GM21529 (cell line): Measurements from ENCODE around the gene KIAA0513.
"Not testable (repeated sequence)": the region's sequence is repeated elsewhere in the genome, so short reads cannot be mapped to it uniquely, and the experiment has no call there.

ENCODE experiments used
- ATAC-seq: cut with Tn5 transposase; IDR thresholded peaks from one replicate; pipeline ENCODE4 v1.9.1; 2021; ENCODE audit not compliant: unreplicated experiment

KIAA0513 gene

DNA sequence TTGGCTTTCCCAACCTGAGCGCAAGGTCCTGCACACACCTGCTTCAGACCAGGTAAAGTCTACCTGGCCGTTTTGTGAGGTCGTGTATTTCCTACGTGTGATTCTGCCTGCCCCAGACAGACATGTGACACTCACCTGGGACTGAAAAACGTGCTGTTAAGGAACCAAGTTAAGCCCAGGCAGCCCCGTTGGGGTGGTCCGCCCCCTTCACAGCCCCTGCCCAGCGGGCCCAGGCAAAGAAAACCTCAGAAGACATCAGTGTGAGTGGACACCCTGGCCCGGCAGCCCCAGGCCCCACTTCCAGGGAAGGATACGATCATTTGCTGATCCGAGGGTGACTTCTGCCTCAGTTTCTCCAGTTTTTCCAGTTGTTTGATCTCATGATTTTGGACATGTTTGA lies 79.9 kb downstream of the KIAA0513 start:
- ATAC-seq: no peak

DNA sequence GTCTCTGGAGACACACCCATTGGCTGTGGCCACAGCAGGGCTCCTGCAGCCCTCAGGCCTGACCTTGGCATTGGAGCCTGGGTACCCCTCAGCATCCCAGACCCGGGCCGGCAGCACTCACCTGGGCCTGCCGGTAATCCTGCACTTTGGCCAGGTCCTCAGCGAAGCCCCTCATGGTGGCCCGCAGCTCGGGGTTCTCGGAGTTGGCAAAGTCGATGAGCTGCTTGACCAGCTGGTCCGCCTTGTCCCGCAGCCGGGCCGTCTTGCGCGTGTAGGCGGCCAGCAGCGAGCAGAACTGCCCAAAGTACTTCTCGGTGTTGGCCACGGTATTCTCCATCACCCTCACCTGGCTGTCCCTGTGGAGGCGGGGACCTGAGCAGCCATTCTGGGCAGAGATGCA lies 82.5 kb downstream of the KIAA0513 start:
- no peak for ATAC-seq

DNA sequence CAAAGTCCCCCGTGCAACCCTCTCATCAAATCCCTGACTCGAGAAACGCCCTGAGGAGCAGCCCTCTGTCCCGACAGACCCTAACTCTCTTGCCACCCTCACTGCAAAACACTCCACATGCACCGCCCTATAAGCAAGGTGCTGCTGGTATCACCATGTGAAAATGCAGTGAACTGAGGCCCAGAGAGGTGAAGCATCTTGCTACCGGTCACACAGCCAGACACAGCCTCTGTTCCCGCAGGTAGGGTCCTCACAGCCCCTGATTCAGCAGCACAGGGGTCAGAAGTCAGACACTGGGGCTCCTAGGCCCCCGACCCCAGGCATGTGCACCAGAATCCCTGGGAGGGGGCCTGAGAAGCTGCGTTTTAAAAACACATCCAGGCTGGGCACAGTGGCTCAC lies 83.6 kb downstream of the KIAA0513 start:
- no peak for ATAC-seq

DNA sequence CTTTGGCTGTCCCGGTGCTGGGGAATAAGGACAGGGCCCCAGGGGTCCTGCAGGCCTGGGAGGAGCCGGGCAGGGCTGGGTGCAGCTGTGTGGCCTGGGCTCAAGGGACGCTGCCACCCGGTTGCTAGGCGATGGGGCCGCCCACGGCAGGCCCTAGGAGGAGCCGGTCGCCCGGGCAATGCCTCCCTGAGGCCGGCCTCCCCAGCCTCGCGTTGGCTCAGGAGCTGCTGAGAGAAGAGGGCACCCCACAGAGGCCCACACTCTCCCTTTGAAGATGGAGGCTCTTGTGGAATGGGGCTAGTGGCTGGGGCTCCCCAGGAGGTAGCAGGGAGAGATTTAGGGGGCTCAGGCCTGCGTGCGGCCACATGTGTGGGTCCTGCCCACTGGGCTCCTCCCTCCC lies 84.8 kb downstream of the KIAA0513 start, which contains the start of gene CIBAR2:
Gene CIBAR2, minus strand, starts transcription at position 109 of the 400 bp plus-strand sequence. CDS start 120 bp downstream, outside the sequence.
- no peak for ATAC-seq

DNA sequence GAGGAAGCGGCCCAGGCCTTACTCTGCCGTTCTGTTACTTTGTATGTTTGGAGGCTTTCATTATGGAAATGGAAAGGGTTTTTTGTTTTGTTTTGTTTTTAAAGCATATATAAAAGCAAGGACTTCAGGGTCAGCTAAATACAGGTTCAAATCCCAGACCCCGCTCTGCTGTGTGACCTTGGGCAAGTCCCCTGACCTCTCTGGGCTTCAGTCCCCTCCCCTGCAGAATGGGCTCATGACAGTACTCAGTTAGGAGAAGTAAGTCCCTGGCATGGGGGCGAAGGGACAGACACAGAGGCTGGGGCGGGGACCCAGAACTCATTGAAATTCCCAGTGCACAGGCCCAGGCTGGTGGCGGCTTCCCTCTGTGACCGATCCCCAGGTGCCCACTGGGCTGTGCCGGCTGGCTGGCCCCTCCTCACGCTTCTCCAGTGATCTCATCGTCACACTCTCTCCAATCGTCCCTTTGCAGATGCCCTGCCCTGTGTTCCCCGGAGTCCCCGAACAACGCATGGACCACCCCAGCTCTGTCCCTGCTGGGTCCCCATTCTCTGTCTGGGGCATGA lies 85.7 kb downstream of the KIAA0513 start:
- ATAC-seq: no peak

DNA sequence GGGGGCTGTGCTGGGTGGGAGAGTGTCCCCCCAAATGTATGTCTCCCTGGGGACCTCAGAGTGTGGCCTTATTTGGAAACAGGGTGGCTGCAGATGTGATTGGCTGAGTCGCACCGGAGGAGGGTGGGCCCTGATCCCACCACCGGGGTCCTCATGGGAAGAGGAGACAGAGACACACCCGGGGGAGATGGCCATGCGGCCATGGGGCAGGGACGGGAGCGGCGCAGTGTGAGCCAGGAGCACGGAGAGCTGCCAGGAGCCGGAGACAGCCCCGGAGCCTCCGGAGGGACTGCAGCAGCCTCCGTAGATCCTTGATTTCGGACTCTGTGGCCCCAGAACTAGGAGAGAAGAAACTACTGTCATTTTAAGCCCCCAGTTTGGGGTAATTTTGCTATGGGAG lies 86.3 kb downstream of the KIAA0513 start:
- no peak for ATAC-seq

DNA sequence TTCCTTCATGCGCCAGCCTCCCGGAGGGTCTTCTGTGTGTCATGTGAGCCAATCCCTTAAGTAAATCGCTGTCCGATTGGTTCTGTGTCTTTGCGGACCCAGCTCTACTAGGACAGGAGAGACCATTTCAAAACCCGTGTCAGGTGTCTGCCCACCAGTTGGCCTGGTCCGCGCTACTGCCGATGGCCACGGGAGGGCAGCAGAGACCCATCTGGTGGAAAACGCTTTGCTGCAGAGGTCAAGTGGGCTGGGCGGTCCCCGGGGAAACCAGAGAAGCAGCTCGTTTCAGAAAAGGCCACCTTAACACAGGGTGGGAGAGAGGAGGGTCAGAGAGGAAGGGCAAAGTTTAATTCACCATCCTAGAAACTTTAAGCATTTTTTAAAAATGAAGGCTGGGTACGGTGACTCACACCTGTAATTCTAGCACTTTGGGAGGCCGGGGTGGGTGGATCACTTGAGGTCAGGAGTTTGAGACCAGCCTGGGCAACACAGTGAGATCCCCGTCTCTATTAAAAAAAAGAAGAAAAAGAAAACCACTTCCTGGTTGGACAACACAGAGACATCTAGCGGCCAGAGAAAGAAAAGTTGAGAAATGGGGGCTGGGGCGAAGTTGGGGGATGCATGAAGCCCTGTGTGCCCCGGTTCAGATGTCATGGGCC lies 87.4 kb downstream of the KIAA0513 start:
- ATAC-seq: peak; percentile 68

DNA sequence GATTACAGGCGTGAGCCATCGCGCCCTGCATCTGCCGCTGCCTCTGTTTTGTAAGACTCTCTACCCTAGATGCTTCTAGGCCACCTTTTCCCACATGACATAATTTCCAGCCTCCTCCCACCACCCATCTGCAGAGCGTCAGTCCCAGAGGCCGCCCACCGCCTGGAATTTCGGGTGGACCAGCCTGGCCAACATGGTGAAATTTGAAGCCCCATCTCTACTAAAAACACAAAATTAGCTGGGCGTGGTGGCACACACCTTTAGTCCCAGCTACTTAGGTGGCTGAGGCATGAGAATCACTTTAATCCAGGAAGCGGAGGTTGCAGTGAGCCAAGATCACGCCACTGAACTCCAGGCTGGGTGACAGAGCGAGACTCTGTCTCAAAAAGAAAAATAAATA lies 89.8 kb downstream of the KIAA0513 start:
- ATAC-seq: no peak

DNA sequence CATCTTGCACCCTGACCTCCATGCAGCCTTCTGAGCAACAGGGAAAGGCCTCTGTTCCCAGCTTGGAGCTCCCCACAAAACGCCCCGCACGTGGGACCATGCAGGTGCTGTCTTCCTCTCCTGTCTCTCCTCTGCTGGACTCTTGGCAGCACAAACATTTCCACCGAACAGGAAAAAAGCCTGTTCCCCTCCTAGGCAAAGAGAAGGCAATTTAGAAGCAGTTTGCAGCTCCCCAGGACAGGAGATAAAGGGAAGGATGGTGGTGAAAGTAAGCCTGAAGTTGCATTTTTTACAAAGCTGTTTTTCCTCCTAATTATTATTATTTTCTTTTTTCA lies 92.4 kb downstream of the KIAA0513 start:
- no peak for ATAC-seq

DNA sequence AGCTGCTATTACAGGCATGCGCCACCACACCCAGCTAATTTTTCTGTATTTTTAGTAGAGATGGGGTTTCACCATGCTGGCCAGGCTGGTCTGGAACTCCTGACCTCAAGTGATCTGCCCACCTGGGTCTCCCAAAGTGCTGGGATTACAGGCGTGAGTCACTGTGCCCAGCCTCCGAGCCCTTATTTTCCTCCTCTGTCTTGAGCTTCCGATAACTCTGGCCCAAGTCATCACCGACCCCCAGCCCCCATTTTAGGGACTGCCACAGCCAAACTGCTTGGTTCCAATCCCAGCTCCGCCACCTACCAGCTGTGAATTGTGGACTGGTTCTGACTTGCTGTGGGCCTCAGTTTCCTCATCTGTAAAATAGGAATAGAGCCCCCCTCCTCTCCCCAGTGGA lies 95.8 kb downstream of the KIAA0513 start:
- not testable (repeated sequence) for ATAC-seq

DNA sequence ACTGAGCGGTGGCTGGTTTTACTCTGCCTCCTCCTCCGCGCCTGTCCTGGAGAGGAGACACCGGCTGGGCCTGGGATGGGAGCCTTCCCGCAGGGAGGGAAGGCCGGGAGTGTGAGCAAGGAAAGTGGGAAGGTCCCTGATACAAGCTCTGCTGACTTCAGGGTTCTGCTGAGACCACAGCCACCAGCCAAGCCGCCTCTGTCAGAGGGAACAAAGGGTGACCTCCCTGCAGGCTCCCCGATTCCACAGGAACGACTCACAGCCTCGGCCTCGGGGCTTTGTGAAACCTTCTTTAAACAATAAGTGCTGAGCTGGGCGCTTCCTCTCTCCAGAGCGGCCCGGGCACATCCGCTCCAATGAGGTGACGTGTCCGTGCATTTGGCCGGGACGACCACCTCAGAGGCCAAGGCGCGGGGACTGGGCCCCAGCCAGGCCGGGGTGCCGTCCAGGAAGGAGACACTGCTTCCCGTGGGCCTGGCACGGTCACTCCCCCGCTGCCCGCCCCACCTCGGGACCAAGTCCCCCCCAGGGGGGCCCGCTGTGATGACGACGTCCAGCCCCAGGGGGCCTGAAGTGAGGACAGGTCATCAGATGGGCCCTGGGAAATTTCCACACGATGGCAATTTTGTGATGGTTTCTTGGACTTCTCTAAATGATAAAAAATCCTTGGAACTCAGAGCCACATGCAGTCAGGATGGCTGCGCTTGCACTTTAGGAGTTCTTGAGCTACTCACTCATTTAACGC lies 96.5 kb downstream of the KIAA0513 start:
- no peak for ATAC-seq

DNA sequence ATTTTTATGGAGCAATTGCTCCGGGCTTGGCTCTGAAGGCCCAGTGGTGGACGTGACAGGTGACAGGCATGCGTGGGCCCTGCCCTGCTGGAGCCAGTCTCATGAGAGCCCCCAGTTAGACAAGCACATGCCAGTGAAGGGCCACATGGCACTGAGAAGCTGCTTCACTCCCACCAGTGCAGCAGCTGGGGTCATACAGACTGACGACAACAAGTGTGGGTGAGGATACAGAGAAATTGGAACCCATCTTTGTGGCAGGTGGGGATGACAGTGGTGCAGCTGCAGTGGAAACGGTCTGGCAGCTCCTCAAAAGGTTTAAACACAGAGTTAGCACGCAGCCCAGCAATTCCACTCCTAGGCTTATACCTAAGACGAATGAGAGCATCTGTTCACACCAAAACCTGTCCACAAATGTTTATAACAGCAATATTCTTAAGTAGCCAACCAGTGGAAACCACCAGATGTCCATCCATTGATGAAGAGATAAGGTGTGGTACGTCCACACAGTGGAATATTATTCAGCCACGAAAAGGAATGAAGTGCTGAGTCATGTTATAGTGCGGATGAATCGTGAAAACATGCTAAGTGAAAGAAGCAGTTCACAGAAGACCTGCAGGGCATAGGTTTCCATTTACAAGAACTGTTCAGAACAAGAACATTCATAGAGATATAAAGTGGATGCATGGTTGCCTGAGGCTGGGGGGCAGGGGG lies 97.2 kb downstream of the KIAA0513 start:
- ATAC-seq: no peak

DNA sequence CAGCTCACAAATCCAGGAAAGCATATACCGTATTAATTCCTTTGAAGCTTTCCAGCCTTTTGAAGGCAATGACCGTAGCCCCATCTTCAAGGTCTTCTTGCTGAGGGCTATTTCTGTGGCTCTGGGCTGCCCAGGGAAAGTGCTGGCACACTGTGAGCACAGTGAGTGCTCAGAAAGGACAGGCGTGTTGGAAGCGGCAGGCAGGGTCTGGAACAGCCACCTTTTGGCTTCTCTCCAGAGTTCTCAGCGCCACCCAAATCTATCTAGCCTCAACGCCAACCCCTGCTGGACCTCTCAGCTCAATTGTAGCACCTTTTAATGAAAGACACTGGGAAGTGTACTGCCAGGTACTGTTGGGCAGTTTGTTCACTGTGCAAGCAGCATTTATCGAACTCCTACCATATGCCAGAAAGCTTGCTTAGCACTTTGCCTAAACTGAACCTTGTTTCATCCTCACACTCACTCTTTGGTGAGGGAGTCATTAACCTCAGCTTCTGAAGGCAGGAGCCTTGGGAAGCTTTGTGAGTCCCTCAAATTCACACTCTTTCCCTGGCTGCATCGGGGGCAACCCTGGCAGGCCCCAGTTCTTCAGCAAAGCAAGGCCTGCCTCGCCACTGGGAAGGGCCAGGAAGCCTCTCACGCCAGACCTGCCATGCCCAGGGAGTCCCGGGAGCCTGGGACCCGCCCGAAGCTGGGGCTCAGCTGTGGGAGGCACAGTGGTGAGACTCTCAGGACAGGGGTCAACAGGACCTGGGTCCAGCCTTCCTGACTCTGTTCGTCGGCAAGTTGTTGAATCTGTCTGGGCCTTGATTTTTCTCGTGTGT lies 98.2 kb downstream of the KIAA0513 start:
- no peak for ATAC-seq

DNA sequence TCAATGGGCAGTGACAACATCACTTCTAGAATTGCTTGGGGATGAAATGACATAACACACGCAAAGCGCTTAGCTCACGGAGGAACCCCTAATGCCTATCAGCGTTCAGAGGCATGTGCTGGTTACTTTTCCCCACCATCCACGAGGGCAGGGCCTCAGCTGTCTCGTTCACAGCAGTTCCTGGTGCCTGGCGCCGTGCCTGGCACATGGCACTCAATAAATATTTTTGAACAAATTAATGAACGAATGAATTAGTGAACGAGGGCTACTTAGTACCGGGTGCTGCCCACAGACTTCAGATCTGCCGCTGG lies 98.8 kb downstream of the KIAA0513 start:
- ATAC-seq: no peak

DNA sequence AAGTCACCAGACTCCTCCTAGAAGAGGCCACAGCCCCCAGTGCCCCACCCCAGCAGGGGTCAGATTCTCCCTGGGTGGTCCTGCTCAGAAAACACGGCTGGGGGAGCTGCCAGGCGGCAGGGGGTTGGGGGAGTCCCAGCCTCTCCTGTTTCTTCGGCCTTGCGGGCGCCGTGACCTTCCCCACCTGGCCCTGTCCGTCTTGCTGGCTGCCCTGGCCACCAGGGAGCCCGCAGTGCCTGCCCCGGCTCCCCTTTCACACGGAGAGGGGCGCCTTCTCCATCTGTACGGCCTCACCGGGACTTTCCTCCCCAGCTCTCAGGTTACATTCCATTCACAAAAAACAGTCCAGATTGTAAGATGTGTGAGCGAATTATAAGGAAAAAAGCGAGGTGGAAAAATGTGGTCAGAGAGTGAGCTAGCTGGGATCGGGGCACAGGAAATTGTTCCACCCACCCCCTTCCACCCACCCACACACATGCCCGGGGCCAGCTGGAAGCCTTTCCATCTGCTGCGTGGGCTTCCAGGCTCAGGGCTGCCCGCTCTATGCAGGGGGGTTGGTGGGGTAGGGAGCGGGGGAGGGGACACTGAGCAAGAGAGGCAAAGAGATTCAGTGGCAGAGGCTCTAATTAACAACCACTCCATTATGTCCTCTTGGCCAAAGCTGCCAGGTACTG lies 99.2 kb downstream of the KIAA0513 start:
- ATAC-seq: no peak

DNA sequence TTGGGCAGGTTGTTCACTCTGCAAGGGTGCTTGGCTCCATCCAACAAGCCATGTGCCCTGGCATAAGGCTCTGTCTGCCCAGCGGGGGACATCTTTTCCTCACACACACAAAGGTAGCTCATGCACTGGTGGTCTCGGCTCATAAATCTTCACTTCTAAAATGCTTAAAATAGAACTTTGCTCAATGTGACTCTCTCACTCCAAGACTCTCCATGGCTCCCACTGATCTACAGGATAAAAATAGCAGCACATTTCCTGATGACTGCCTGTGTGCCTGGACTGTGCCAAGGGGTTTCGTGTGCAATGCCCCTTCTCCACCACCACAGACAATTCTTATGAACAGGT lies 99.8 kb downstream of the KIAA0513 start:
- ATAC-seq: no peak

DNA sequence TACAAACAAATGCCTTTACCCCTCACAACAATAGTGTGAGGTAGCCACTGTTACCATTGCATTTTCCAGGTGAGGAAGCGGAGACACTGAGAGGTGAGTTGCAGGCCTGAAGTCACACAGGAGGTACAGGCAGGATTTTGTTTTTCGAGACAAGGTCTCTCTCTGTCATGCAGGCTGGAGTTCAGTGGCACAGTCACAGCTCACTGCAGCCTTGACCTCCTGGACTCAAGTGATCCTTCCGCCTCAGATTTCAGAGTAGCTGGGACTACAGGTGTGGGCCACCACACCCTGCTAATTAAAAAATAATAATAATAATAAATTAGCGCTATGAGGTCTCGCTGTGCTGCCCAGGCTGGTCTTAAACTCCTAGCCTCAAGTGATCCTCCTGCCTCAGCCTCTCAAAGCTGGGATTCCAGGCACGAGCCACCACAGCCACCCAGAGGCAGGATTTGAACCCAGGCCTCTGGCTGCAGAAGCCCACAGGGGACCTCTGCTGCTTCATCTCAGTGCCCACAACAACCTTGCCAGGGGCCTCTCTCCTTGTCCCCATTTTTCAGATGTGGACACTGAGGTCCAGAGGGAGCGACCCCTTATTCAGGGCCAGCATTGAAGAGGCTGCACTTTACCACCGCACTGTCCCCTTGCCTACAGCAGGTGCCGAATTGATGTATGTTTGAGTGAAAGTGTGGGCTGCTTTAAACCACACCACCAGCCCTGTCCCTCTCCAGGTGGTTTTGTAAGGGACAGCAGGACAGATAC lies 100.7 kb downstream of the KIAA0513 start:
- ATAC-seq: no peak

DNA sequence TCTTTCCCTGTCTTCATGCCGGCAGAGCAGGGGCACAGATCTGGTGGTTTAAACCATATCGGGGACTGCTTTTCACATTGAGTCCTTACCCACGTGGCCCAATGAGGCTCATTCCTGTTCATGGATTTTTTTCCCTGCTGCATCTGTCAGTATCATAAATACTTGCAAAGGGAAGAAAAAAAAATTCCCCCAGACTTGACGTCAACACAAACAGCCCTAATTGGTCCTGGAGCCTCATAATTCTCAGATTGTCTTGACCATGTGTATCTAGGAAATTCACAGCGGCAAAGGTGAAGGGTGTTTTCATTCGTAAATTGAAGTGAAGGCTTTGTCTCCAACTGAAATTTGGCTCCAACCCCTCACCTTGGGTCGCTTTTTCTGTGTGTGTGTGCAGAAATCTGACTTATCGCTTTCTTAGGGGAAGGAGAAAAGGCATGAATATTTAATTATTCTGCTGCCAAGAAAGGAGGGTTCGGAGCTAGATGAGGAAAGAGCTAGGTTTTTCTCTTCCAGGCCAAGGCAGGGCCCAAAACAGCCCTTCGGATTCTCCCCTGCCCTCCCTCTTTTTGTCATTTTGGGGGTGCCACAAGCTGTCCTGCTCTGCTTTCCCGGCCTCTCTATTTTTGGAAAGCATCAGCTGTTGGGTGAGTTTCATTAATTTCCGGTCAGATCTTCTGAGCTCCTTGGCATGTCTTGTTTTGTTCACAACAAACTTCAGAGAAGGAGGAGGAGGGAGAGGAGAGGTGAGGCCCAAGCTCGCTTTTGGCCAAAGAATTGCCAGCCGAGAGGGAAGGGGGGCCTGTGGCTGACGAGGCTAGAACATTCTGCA lies 102.5 kb downstream of the KIAA0513 start:
- ATAC-seq: no peak

DNA sequence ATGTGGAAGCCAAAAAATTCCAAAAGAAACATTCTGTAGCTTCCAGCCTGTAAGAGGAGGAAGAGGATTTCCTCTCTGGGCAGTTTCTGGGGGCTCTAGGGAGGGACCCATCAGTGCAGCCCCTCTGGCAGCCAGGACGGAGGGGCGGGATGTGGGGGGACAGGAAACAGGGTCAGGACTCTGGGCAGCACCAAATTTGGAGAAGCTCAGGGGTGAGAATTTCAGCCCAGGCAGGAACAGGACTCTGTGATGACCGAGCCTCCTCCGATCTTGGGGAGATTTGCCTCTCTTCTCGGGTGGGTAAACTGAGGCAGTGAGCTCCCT lies 103.1 kb downstream of the KIAA0513 start:
- ATAC-seq: no peak
